Measurements from ENCODE around the gene MBD6.
"Not testable (repeated sequence)": the region's sequence is repeated elsewhere in the genome, so short reads cannot be mapped to it uniquely, and the experiment has no call there.

The MBD6 gene

DNA sequence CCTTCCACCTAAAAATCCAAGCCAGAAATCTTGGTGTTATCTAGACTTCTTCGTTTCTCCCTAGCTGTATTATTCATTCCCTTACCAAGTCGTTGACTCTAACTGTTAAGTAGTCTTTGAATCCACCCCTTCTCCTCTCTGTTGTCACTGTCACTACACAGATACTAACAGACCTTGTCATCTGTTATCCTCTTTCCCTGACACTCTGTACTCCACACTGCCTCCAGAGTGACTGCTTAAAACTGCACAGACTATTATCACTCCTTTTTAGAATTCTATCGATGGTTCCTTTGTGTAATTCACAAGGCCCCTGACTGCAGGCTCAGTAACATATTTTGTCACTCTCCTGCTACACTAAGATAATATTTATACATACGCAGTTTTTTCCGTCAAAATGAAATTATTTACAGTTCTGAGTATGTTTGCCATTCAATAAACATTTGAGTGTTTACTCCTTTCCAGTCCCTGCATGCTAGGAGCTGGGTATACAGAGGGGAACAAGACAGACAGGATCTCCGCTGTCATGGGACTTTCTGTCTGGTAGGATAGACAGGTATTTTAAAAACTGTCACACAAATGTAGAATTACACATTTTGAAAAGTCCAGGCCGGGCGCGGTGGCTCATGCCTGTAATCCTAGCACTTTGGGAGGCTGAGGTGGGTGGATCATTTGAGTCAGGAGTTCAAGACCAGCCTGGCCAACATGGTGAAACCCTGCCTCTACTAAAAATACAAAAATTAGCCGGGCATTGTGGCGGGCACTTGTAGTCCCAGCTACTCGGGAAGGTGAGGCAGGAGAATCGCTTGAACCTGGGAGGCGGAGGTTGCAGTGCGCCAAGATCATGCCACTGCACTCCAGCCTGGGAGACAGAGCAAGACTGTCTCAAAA is 31.0 kb upstream of the MBD6 start:
- peaks cover 5% of the 10 kb centered on the region for H3K4me1 ChIP-seq (ENCODE audit: control insufficient read depth, insufficient read depth, low read length, poor library complexity, severe bottlenecking)
- no peak overlapping the region for H3K27ac ChIP-seq (ENCODE audit: low read depth, low read length, severe bottlenecking)
- 93 to 95% methylated on average over 5 to 12 of the region's 15 CpGs for WGBS, 2 experiments (ENCODE audit: insufficient coverage in 2 of 2)
- H3K4me3 ChIP-seq (ENCODE audit: extremely low read depth, insufficient read depth, low read length, poor library complexity, severe bottlenecking): no peak overlapping the region
- no peaks in the 10 kb centered on the region for H3K9me3 ChIP-seq (ENCODE audit: control insufficient read depth, low read length)
- H3K36me3 ChIP-seq (ENCODE audit: control insufficient read depth, insufficient read depth, low read length): peaks cover 60% of the 10 kb centered on the region

DNA sequence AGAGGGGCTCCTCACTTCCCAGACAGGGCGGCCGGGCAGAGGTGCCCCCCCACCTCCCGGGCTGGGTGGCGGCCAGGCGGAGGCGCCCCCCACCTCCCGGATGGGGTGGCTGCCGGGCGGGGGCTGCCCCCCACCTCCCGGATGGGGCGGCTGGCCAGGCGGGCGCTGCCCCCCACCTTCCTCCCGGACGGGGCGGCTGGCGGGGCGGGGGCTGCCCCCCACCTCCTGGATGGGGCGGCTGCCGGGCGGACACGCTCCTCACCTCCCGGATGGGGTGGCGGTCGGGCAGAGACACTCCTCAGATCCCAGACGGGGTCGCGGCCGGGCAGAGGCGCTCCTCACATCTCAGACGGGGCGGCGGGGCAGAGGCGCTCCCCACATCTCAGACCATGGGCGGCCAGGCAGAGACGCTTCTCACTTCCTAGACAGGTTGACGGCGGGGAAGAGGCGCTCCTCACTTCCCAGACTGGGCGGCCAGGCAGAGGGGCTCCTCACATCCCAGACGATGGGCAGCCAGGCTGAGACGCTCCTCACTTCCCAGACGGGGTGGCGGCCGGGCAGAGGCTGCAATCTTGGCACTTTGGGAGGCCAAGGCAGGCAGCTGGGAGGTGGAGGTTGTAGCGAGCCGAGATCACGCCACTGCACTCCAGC is 27.4 kb upstream of the MBD6 start:
- not testable (repeated sequence) for H3K4me1 ChIP-seq (ENCODE audit: control insufficient read depth, insufficient read depth, low read length, poor library complexity, severe bottlenecking); H3K4me3 ChIP-seq (ENCODE audit: extremely low read depth, insufficient read depth, low read length, poor library complexity, severe bottlenecking); H3K9me3 ChIP-seq (ENCODE audit: control insufficient read depth, low read length); H3K27ac ChIP-seq (ENCODE audit: low read depth, low read length, severe bottlenecking)
- 90% methylated on average over 17 to 27 of the region's 48 CpGs for whole genome bisulfite sequencing, 2 experiments (ENCODE audit: insufficient coverage in 2 of 2)
- H3K36me3 ChIP-seq (ENCODE audit: control insufficient read depth, insufficient read depth, low read length): peaks cover 76% of the 10 kb centered on the region

DNA sequence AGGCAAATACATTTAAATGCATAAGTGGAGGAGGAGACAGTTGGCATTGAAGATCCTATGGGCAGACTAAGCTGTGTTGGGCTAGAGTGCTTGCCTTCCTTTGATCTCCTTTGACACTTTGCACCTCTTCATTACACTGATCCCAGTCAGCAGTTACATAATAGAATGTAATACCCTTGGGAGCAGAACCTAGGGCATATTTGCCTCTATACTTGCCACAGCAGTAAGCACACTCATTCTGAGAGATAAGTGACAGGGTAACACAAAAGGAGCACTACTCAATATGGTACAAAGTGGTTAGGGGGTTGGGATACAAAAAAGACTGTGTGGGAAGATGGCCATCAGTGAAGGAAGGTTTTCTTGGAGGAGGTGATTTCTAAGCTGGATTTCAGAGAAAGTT is 25.8 kb upstream of the MBD6 start:
- Histone ChIP-seq H3K4me1 (ENCODE audit: control insufficient read depth, insufficient read depth, low read length, poor library complexity, severe bottlenecking) (no peaks in the 10 kb centered on the region), H3K36me3 (ENCODE audit: control insufficient read depth, insufficient read depth, low read length) (peaks cover 76% of the 10 kb centered on the region)

DNA sequence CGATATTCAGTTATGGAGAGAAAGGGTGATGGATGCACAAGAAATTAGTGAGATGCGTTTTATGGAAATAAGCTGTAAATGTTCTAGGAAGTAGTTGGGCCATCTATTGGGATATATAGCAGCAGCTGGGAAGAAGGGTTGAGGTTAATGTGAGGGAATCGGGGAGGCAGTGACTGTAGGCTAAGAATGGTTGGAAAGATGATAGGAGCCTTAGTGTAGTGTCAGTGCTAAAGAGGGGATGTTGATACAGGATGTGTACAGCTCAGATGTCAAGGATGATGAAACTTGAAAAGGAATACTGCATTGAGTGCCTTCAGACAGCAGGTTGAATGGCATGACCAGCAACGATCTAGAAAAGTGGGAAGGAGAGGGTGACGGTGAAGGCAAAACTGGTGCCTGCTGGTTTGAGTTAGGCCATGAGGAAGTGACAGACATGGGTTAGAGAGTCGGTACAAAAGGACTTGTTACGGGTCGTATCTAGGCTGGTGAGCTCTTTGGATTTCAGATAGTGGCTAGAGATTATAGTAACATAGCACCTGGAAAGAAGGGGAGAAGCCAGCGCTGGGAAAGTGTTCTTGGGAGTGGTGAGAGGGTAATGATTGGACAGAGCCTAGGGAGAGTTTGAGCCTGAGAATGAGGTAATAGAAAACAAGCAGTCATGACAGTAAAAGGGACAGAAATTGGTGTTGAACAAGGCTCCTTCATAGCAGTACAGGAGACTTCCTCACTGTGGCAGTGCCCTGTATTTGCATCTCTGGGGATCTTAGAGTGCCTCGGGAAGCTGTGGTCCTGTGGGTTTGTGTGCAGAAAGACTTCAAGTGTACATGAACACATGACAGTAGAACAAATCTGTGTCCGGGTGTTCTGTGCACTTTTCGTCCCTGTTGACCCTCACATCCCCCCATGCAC is 25.1 kb upstream of the MBD6 start:
- H3K4me3 ChIP-seq (ENCODE audit: extremely low read depth, insufficient read depth, low read length, poor library complexity, severe bottlenecking): no peak overlapping the region
- no peaks in the 10 kb centered on the region for H3K4me1 ChIP-seq (ENCODE audit: control insufficient read depth, insufficient read depth, low read length, poor library complexity, severe bottlenecking)
- no peak overlapping the region for H3K27ac ChIP-seq (ENCODE audit: low read depth, low read length, severe bottlenecking)
- H3K9me3 ChIP-seq (ENCODE audit: control insufficient read depth, low read length): no peaks in the 10 kb centered on the region
- WGBS, 2 experiments (ENCODE audit: insufficient coverage in 2 of 2): 96 to 97% methylated on average over 12 of the region's 12 CpGs
- peaks cover 79% of the 10 kb centered on the region for H3K36me3 ChIP-seq (ENCODE audit: control insufficient read depth, insufficient read depth, low read length)

More for the DNA sequence above, 25.8 kb upstream of the MBD6 start:
- Histone ChIP-seq H3K9me3 (ENCODE audit: control insufficient read depth, low read length) (no peaks in the 10 kb centered on the region), H3K27ac (ENCODE audit: low read depth, low read length, severe bottlenecking) (no peak overlapping the region), H3K4me3 (ENCODE audit: extremely low read depth, insufficient read depth, low read length, poor library complexity, severe bottlenecking) (no peak overlapping the region)

DNA sequence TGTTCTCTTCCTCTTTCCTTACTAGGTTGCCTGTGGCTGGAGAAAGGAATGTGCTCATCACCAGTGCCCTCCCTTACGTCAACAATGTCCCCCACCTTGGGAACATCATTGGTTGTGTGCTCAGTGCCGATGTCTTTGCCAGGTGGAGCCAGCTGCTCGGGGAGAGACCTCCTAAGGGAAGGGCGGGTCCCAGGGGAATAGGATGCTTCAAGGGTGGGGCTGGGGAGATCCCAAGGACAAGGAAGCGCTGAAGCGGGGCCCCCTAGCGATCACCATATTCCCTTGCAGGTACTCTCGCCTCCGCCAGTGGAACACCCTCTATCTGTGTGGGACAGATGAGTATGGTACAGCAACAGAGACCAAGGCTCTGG is 24.5 kb upstream of the MBD6 start:
- WGBS, 2 experiments (ENCODE audit: insufficient coverage in 2 of 2): 93 to 100% methylated on average over 3 to 6 of the region's 9 CpGs
- Histone ChIP-seq H3K36me3 (ENCODE audit: control insufficient read depth, insufficient read depth, low read length) (peaks cover 79% of the 10 kb centered on the region), H3K4me1 (ENCODE audit: control insufficient read depth, insufficient read depth, low read length, poor library complexity, severe bottlenecking) (no peaks in the 10 kb centered on the region), H3K4me3 (ENCODE audit: extremely low read depth, insufficient read depth, low read length, poor library complexity, severe bottlenecking) (no peak overlapping the region), H3K9me3 (ENCODE audit: control insufficient read depth, low read length) (no peaks in the 10 kb centered on the region), H3K27ac (ENCODE audit: low read depth, low read length, severe bottlenecking) (no peak overlapping the region)

DNA sequence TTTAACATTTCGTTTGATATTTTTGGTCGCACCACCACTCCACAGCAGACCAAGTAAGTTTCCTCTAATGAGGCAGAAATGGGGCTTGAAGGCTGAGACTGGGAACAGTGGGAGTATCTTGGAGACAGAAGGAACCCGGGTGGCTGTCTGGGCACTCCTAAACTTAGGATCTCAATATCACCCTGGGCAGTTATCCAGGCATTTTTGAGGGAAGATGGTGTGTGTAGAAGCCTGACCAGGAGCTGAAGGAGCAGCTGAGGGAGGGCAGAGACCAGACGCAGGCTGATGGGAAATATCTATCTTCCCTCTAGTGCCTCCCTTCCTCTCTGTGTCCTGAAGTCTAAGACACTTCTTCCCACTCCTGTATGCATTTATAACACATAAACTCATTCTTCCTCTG is 24.1 kb upstream of the MBD6 start:
- Histone ChIP-seq H3K9me3 (ENCODE audit: control insufficient read depth, low read length) (no peaks in the 10 kb centered on the region), H3K36me3 (ENCODE audit: control insufficient read depth, insufficient read depth, low read length) (peaks cover 83% of the 10 kb centered on the region)
- WGBS, 2 experiments (ENCODE audit: insufficient coverage in 2 of 2): 94 to 100% methylated on average over 2 to 3 of the region's 4 CpGs

DNA sequence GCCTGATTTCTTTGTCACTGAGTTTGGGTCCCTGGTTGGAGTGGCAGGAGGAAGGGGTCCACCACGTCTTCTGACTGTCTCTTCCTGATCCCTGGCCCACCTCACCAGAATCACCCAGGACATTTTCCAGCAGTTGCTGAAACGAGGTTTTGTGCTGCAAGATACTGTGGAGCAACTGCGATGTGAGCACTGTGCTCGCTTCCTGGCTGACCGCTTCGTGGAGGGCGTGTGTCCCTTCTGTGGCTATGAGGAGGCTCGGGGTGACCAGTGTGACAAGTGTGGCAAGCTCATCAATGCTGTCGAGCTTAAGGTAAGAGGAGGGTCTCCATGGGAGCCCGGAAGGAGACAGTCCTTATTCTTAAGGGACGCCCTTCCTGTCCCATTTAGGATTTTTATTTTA is 22.4 kb upstream of the MBD6 start:
- Histone ChIP-seq H3K27ac (ENCODE audit: low read depth, low read length, severe bottlenecking) (no peak overlapping the region), H3K4me1 (ENCODE audit: control insufficient read depth, insufficient read depth, low read length, poor library complexity, severe bottlenecking) (no peaks in the 10 kb centered on the region), H3K36me3 (ENCODE audit: control insufficient read depth, insufficient read depth, low read length) (peaks cover 90% of the 10 kb centered on the region), H3K4me3 (ENCODE audit: extremely low read depth, insufficient read depth, low read length, poor library complexity, severe bottlenecking) (no peak overlapping the region), H3K9me3 (ENCODE audit: control insufficient read depth, low read length) (no peaks in the 10 kb centered on the region)
- WGBS, 2 experiments (ENCODE audit: insufficient coverage in 2 of 2): 98 to 99% methylated on average over 10 of the region's 11 CpGs

More for the DNA sequence above, 24.1 kb upstream of the MBD6 start:
- no peak overlapping the region for H3K27ac ChIP-seq (ENCODE audit: low read depth, low read length, severe bottlenecking)
- H3K4me3 ChIP-seq (ENCODE audit: extremely low read depth, insufficient read depth, low read length, poor library complexity, severe bottlenecking): no peak overlapping the region
- H3K4me1 ChIP-seq (ENCODE audit: control insufficient read depth, insufficient read depth, low read length, poor library complexity, severe bottlenecking): no peaks in the 10 kb centered on the region

DNA sequence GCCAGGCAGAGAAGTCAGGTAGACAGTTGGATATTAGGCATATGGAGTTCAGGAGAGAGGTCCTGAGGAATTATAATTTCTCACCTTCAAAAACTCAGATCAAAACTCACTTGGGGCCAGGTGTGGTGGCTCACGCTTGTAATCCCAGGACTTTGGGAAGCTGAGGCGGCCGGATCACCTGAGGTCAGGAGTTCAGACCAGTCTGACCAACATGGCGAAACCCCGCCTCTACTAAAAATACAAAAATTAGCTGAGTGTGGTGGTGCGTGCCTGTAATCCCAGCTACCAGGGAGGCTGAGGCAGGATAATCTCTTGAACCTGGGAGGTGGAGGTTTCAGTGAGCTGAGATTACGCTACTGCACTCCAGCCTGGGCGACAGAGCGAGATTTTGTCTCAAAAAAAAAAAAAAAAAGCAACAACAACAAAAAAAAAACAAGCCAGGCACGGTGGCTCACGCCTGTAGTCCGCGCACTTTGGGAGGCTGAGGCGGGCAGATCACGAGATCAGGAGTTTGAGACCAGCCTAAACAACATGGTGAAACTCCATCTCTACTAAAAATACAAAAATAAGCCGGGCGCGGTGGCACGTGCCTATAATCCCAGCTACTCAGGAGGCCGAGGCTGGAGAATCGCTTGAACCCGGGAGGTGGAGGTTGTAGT is 20.2 kb upstream of the MBD6 start:
- H3K9me3 ChIP-seq (ENCODE audit: control insufficient read depth, low read length); H3K4me3 ChIP-seq (ENCODE audit: extremely low read depth, insufficient read depth, low read length, poor library complexity, severe bottlenecking); H3K27ac ChIP-seq (ENCODE audit: low read depth, low read length, severe bottlenecking); H3K4me1 ChIP-seq (ENCODE audit: control insufficient read depth, insufficient read depth, low read length, poor library complexity, severe bottlenecking): not testable (repeated sequence)
- peaks cover 87% of the 10 kb centered on the region for H3K36me3 ChIP-seq (ENCODE audit: control insufficient read depth, insufficient read depth, low read length)
- 93 to 100% methylated on average over 10 to 13 of the region's 22 CpGs for WGBS, 2 experiments (ENCODE audit: insufficient coverage in 2 of 2)

DNA sequence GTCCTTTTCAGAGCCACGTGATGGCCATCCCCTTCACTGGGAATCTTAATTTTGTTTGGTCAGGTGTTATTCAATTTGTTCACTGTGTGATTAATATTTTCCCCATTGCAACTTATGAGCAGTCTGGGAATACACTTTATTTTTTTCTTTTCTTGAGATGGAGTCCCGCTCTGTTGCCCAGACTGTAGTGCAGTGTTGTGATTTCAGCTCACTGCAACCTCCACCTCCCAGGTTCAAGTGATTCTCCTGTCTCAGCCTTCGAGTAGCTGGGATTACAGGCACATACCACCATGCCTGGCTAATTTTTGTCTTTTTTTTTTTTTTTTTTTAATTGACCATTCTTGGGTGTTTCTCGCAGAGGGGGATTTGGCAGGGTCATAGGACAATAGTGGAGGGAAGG is 16.1 kb upstream of the MBD6 start:
- H3K36me3 ChIP-seq (ENCODE audit: control insufficient read depth, insufficient read depth, low read length): peaks cover 81% of the 10 kb centered on the region
- not testable (repeated sequence) for H3K27ac ChIP-seq (ENCODE audit: low read depth, low read length, severe bottlenecking); H3K4me3 ChIP-seq (ENCODE audit: extremely low read depth, insufficient read depth, low read length, poor library complexity, severe bottlenecking); H3K9me3 ChIP-seq (ENCODE audit: control insufficient read depth, low read length); H3K4me1 ChIP-seq (ENCODE audit: control insufficient read depth, insufficient read depth, low read length, poor library complexity, severe bottlenecking)
- WGBS, 2 experiments (ENCODE audit: insufficient coverage in 2 of 2): 100% methylated on average over 1 of the region's 4 CpGs; no CpG with 5 or more reads in 1 of the 2 experiments

DNA sequence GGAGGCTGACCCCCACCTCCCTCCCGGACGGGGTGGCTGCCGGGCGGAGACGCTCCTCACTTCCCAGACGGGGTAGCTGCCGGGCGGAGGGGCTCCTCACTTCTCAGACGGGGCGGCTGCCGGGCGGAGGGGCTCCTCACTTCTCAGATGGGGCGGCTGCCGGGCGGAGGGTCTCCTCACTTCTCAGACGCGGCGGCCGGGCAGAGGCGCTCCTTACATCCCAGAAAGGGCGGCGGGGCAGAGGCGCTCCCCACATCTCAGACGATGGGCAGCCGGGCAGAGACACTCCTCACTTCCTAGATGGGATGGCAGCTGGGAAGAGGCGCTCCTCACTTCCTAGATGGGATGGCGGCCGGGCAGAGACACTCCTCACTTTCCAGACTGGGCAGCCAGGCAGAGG is 14.8 kb upstream of the MBD6 start:
- WGBS, 2 experiments (ENCODE audit: insufficient coverage in 2 of 2): 91 to 95% methylated on average over 4 to 14 of the region's 28 CpGs
- peaks cover 81% of the 10 kb centered on the region for H3K36me3 ChIP-seq (ENCODE audit: control insufficient read depth, insufficient read depth, low read length)
- not testable (repeated sequence) for H3K27ac ChIP-seq (ENCODE audit: low read depth, low read length, severe bottlenecking); H3K9me3 ChIP-seq (ENCODE audit: control insufficient read depth, low read length); H3K4me3 ChIP-seq (ENCODE audit: extremely low read depth, insufficient read depth, low read length, poor library complexity, severe bottlenecking); H3K4me1 ChIP-seq (ENCODE audit: control insufficient read depth, insufficient read depth, low read length, poor library complexity, severe bottlenecking)
